OCI-LY1 (cell line): ENCODE measurements around the gene TEX14.

Experiments used
- CTCF ChIP-seq: fragments of 200-600 bp; sonication (generic), shearing (Covaris generic); IDR thresholded peaks from 2 replicates; pipeline ENCODE4 v1.5.1; 2017; ENCODE audit warnings: mild to moderate bottlenecking, antibody characterized with exemption, low read length, moderate library complexity, mixed read lengths
- EZH2 ChIP-seq: fragments of 200-600 bp; sonication (generic), shearing (Covaris generic); IDR thresholded peaks from 2 replicates; pipeline ENCODE4 v1.8.0; 2017; ENCODE audit warnings: borderline replicate concordance, mixed run types, mild to moderate bottlenecking, antibody characterized with exemption, low read length, moderate library complexity, mixed read lengths

GRCh38 chr17:58643147-58643546, 48.7 kb downstream of the TEX14 start:
- TF ChIP-seq CTCF (no peak), EZH2 (no peak)
